ENCODE results near the gene HUS1B.

The HUS1B gene

GRCh38 chr6:686497-686896 lies 29.6 kb upstream of the HUS1B start:
- H3K27ac ChIP-seq = no peak overlapping the region
- no peak for TF ChIP-seq ZFX (IDR thresholded peaks at IDR 0.05)
- TF ChIP-seq CTCF (conservative IDR thresholded peaks at IDR 0.05) = peak; percentile 28

- H3K27ac ChIP-seq = no peak overlapping the region
These were observed 28.1 kb upstream of the HUS1B start for GRCh38 chr6:684831-685636.

GRCh38 chr6:683742-684440 lies 27.0 kb upstream of the HUS1B start:
- no peak for TF ChIP-seq CTCF (conservative IDR thresholded peaks at IDR 0.05)
- TF ChIP-seq ZFX (IDR thresholded peaks at IDR 0.05) = no peak
- H3K27ac ChIP-seq = no peak overlapping the region

More at GRCh38 chr6:684831-685636, 28.1 kb upstream of the HUS1B start:
- TF ChIP-seq ZFX (IDR thresholded peaks at IDR 0.05) (no peak), CTCF (conservative IDR thresholded peaks at IDR 0.05) (no peak)

- H3K27ac ChIP-seq = no peak overlapping the region
- TF ChIP-seq ZFX (IDR thresholded peaks at IDR 0.05) = no peak
- TF ChIP-seq CTCF (conservative IDR thresholded peaks at IDR 0.05) = no peak
These were observed 23.9 kb upstream of the HUS1B start for GRCh38 chr6:680666-681340.

GRCh38 chr6:680251-680650 lies 23.4 kb upstream of the HUS1B start:
- H3K27ac ChIP-seq = no peak overlapping the region
- TF ChIP-seq CTCF (conservative IDR thresholded peaks at IDR 0.05) = no peak
- TF ChIP-seq ZFX (IDR thresholded peaks at IDR 0.05) = no peak

GRCh38 chr6:679282-679681 lies 22.4 kb upstream of the HUS1B start:
- TF ChIP-seq CTCF (conservative IDR thresholded peaks at IDR 0.05) = no peak
- TF ChIP-seq ZFX (IDR thresholded peaks at IDR 0.05) = no peak

GRCh38 chr6:678520-678919 lies 21.6 kb upstream of the HUS1B start:
- H3K27ac ChIP-seq = no peak overlapping the region
- no peak for TF ChIP-seq ZFX (IDR thresholded peaks at IDR 0.05)
- TF ChIP-seq CTCF (conservative IDR thresholded peaks at IDR 0.05) = no peak

More at GRCh38 chr6:679282-679681, 22.4 kb upstream of the HUS1B start:
- no peak overlapping the region for H3K27ac ChIP-seq
